ENCODE measurements around the gene TMEM270. TPM values are rescaled to one million over a fixed set of nuclear protein-coding genes. Genes with fewer than 3 reads are reported as not detected.

Gene TMEM270
- total RNA-seq, 1 experiment from 2014 or later, result not detected

DNA sequence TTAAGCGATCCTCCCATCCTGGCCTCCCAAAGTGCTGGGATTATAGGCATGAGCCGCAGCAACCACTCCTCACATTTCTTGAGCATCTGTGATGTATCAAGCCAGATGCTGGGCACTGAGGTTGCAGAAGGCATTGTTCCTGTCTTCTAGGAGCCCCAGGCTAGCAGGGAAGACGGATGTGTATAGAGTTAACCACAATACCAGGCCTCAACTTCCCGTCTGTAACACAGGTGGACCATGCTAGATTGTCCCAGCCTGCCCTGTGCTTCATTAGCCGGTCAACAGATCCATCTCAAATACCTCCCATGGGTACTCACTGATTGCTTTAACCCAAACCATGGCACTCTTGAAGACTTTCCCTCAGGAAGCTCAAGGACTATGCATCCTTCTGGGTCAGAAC is 32.0 kb upstream of the TMEM270 start:
- ChIA-PET CTCF (interaction anchor here (0.8 to 1.3 kb wide), 4 partner anchors 13 to 89 kb away, joined by 3 to 5 read pairs (median 5); partner anchors contain the start of gene METTL27), POLR2A (interaction anchor here (0.5 to 6.0 kb wide), 12 partner anchors 9 to 338 kb away, joined by 3 to 127 read pairs (median 6); partner anchors contain the start of genes ABHD11, CLDN3, LIMK1 and METTL27)
- Mint-ChIP-seq H3K36me3 (ENCODE audit: insufficient read depth, unreplicated experiment) (peaks cover 44% of the 10 kb centered on the region), H3K9me3 (ENCODE audit: unreplicated experiment) (no peaks in the 10 kb centered on the region), H3K27me3 (ENCODE audit: insufficient read depth, unreplicated experiment) (no peaks in the 10 kb centered on the region), H3K27ac (ENCODE audit: unreplicated experiment) (peak overlapping the region; percentile 98), H3K4me3 (ENCODE audit: unreplicated experiment) (peak overlapping the region; percentile 75), H3K4me1 (ENCODE audit: low read depth, unreplicated experiment) (peaks cover 54% of the 10 kb centered on the region)
- TF ChIP-seq, protein P1, sequence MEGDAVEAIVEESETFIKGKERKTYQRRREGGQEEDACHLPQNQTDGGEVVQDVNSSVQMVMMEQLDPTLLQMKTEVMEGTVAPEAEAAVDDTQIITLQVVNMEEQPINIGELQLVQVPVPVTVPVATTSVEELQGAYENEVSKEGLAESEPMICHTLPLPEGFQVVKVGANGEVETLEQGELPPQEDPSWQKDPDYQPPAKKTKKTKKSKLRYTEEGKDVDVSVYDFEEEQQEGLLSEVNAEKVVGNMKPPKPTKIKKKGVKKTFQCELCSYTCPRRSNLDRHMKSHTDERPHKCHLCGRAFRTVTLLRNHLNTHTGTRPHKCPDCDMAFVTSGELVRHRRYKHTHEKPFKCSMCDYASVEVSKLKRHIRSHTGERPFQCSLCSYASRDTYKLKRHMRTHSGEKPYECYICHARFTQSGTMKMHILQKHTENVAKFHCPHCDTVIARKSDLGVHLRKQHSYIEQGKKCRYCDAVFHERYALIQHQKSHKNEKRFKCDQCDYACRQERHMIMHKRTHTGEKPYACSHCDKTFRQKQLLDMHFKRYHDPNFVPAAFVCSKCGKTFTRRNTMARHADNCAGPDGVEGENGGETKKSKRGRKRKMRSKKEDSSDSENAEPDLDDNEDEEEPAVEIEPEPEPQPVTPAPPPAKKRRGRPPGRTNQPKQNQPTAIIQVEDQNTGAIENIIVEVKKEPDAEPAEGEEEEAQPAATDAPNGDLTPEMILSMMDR (IDR thresholded peaks at IDR 0.05; ENCODE audit: insufficient read depth in 1 of 2, low read depth in 1 of 2, low read length in 1 of 2, severe bottlenecking in 1 of 2, unreplicated experiment in 1 of 2), result no peak
- BruUV-seq (replicated peaks), result no TSS peak
- H3K9me3 ChIP-seq, result no peaks in the 10 kb centered on the region
- peak overlapping the region; percentile 43 for H3K4me3 ChIP-seq (ENCODE audit: low read depth, low read length)
- intact Hi-C loops (cut with micrococcal nuclease; ENCODE audit: unreplicated experiment), result loop anchor here (1.0 to 5.0 kb wide), 2 partner anchors 86 to 252 kb away; partner anchors contain the start of gene TBL2
- peaks cover 40% of the 10 kb centered on the region for H3K4me1 ChIP-seq
- no peaks in the 10 kb centered on the region for H3K27me3 ChIP-seq (replicated peaks; ENCODE audit: control insufficient read depth, insufficient read depth, low read length)
- peaks cover 5% of the 10 kb centered on the region for H3K36me3 ChIP-seq (ENCODE audit: control insufficient read depth, insufficient read depth, low read length)
- DNase-seq, result no peak

DNA sequence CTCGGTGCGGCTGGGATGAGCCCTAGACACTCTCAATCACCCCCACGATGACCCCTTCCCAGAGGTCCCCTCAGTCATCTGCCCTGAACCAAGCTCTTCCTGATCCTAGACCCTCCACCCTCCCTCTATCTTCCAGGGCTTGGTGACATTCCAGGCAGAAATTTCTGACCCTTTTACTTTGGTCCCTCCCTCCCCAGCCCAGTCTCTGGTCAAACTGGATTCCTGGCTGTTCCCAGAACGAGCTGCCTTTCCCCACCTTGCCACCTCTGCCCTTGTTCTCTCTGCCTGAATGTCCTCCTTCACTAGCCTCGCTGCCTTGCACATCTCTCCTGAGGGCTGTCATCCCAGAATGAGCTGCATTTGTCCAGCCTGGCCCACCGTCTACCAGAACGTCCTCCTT is 31.5 kb upstream of the TMEM270 start:
- peak; percentile 88 to 93 for DNase-seq
- peak overlapping the region; percentile 98 for H3K27ac Mint-ChIP-seq (ENCODE audit: unreplicated experiment)
- H3K4me1 Mint-ChIP-seq (ENCODE audit: low read depth, unreplicated experiment), result peaks cover 54% of the 10 kb centered on the region
- H3K36me3 Mint-ChIP-seq (ENCODE audit: insufficient read depth, unreplicated experiment), result peaks cover 49% of the 10 kb centered on the region
- no TSS peak for BruUV-seq (replicated peaks)
- peak overlapping the region; percentile 75 for H3K4me3 Mint-ChIP-seq (ENCODE audit: unreplicated experiment)
- TF ChIP-seq, protein P1 (IDR thresholded peaks at IDR 0.05; ENCODE audit: insufficient read depth in 1 of 2, low read depth in 1 of 2, low read length in 1 of 2, severe bottlenecking in 1 of 2, unreplicated experiment in 1 of 2), result no peak
- H3K4me3 ChIP-seq (ENCODE audit: low read depth, low read length), result peak overlapping the region; percentile 43
- no peaks in the 10 kb centered on the region for H3K9me3 ChIP-seq
- H3K9me3 Mint-ChIP-seq (ENCODE audit: unreplicated experiment), result no peaks in the 10 kb centered on the region
- peaks cover 40% of the 10 kb centered on the region for H3K4me1 ChIP-seq
- H3K27me3 Mint-ChIP-seq (ENCODE audit: insufficient read depth, unreplicated experiment), result no peaks in the 10 kb centered on the region
- H3K27me3 ChIP-seq (replicated peaks; ENCODE audit: control insufficient read depth, insufficient read depth, low read length), result no peaks in the 10 kb centered on the region
- POLR2A ChIA-PET, result interaction anchor here (0.5 to 6.0 kb wide), 14 partner anchors 9 to 337 kb away, joined by 3 to 127 read pairs (median 4); partner anchors contain the start of genes ABHD11, BAZ1B, CLDN3 and LIMK1
- CTCF ChIA-PET, result interaction anchor here (0.8 to 1.3 kb wide), 4 partner anchors 13 to 90 kb away, joined by 3 to 5 read pairs (median 5); partner anchors contain the start of gene METTL27
- peaks cover 6% of the 10 kb centered on the region for H3K36me3 ChIP-seq (ENCODE audit: control insufficient read depth, insufficient read depth, low read length)
- intact Hi-C loops (cut with micrococcal nuclease; ENCODE audit: unreplicated experiment), result loop anchor here (5.0 kb wide), 1 partner anchor 252 kb away; the partner anchor contains the start of gene TBL2

DNA sequence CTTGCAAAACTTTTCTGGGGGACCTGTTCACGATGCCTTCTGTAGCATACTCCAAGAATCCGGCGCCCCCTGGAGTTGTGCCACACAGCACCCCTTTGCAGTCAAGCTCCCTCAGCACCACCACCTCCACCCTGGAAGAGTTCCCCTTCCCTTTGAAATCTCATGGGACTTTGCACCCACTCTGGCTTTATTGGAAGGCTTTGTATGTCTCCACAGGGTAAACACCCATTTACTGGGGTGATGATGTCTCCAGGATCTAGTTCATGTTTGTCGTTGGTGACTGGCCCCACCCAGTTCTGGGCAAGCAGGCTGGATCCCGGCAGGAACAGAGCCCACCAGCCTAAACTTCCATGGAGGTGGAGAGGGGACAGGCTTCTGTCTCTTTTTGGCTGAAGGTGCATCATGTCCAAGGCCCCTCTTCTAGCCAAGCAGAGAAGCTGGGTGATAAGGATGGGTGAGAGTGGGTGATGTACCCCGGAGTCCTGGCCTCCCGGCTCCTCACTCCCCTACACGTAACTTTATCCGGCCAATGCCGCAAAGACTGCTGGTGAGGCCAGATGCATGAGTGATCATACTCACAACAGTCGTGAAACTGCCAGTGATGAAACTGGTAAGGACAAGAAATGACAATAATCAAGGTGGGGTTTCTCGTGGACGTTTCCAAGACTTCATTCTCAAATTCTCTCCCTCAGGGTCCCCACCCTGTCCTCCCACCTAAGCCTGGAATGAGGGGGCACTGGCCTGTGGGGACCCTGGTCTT is 30.9 kb upstream of the TMEM270 start:
- H3K9me3 Mint-ChIP-seq (ENCODE audit: unreplicated experiment), result no peaks in the 10 kb centered on the region
- H3K36me3 ChIP-seq (ENCODE audit: control insufficient read depth, insufficient read depth, low read length), result peaks cover 9% of the 10 kb centered on the region
- peaks cover 53% of the 10 kb centered on the region for H3K36me3 Mint-ChIP-seq (ENCODE audit: insufficient read depth, unreplicated experiment)
- no peaks in the 10 kb centered on the region for H3K27me3 Mint-ChIP-seq (ENCODE audit: insufficient read depth, unreplicated experiment)
- peak overlapping the region; percentile 98 for H3K27ac Mint-ChIP-seq (ENCODE audit: unreplicated experiment)
- TF ChIP-seq, protein P1 (IDR thresholded peaks at IDR 0.05; ENCODE audit: insufficient read depth in 1 of 2, low read depth in 1 of 2, low read length in 1 of 2, severe bottlenecking in 1 of 2, unreplicated experiment in 1 of 2), result peak in 1 of 2 experiments; percentile 52
- H3K4me1 ChIP-seq, result peaks cover 40% of the 10 kb centered on the region
- H3K4me3 Mint-ChIP-seq (ENCODE audit: unreplicated experiment), result peak overlapping the region; percentile 75
- peaks cover 54% of the 10 kb centered on the region for H3K4me1 Mint-ChIP-seq (ENCODE audit: low read depth, unreplicated experiment)
- DNase-seq, result peak; percentile 81 to 86
- H3K9me3 ChIP-seq, result no peaks in the 10 kb centered on the region
- CTCF ChIA-PET, result interaction anchor here (0.9 to 1.3 kb wide), 3 partner anchors 12 to 91 kb away, joined by 3 to 5 read pairs (median 5); partner anchors contain the start of gene METTL27
- TSS peak; percentile 47 for BruUV-seq (replicated peaks)
- no peaks in the 10 kb centered on the region for H3K27me3 ChIP-seq (replicated peaks; ENCODE audit: control insufficient read depth, insufficient read depth, low read length)
- peak overlapping the region; percentile 43 for H3K4me3 ChIP-seq (ENCODE audit: low read depth, low read length)
- POLR2A ChIA-PET, result interaction anchor here (0.6 to 6.0 kb wide), 10 partner anchors 12 to 308 kb away, joined by 3 to 127 read pairs (median 8); partner anchors contain the start of genes ABHD11, BAZ1B, CLDN3 and METTL27
- intact Hi-C loops (cut with micrococcal nuclease; ENCODE audit: unreplicated experiment), result loop anchor here (1.0 to 5.0 kb wide), 7 partner anchors 8 to 253 kb away; partner anchors contain the start of genes ABHD11, CLDN3 and TBL2

All from Caco-2 (cell line).